HG03159 (cell line): ENCODE data around the gene WNT2B.

Experiments
- ATAC-seq: cut with Tn5 transposase; IDR thresholded peaks from one replicate; pipeline ENCODE4 v1.9.1; 2021; ENCODE audit warnings: mild to moderate bottlenecking, moderate library complexity; ENCODE audit not compliant: unreplicated experiment

WNT2B gene

DNA sequence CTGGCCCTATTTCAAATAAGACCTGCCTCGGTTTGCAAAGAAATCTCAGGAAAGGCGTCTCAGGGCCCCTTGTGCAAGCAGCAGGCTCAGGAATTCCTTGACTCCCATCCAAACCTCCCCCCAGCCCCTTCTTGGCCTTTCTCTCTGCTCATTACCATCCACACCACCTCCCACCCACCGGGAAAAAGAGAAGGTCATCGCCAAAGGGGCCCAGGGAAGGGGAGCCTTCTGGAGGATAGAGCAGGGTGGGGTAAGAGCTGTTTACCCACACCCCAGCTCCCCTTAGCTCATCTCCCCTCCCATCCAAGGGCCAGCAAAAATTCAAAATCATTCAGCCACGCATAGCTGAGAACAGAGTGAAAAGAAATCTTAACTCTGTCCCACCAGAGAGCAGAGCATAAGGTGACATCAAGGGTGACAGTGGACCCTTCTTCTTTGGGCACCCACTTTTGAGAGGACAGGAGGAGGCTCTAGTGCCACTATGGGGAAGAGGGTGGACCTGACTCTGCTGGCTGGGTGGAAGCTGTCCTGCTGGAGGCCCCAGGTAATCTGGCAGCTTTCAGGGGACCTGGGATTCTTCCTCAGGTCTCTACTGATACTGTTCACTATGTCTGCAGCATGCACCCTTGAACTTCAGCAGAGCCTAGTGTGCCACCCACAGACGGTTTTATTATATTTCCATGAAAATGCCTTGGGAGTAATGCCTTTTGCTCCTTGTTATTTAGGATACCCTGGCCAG lies 3.9 kb upstream of the WNT2B start:
- no peak for ATAC-seq

DNA sequence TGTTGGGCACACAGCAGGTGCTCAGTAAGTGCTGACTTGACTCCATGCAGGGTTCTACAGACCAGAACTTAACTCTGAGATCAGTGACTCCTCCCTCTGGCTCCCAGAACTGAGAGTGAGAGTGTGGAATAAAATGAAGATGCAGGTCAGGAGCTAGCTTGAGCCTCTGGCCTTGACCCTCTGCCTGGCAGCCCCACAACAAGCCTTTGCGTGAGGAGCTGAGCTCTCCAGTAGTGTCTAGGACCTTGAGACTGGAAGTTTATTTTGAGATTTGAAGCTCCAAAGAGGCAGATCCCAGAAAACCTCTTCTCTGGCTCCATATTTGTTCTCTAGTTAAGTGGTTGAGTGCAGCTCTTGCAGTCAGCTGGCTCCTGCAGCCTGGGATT lies 3.4 kb upstream of the WNT2B start:
- no peak for ATAC-seq

DNA sequence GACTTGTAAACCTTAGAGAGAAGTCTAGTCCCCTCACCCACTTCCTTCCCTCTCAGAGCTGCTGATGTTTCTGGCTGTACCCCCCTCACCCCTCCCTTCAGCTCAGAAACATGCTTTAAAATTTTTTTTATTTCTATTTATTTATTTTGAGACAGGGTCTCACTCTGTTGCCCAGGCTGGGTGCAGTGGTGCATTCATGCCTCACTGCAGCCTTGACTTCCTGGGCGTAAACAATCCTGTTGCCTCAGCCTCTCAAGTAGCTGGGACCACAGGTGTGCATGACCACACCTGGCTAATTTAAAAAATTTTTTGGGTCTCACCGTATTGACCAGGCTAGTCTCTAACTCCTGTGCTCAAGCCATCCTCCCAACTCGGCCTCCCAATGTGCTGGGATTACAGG lies 2.9 kb upstream of the WNT2B start:
- ATAC-seq = no peak

DNA sequence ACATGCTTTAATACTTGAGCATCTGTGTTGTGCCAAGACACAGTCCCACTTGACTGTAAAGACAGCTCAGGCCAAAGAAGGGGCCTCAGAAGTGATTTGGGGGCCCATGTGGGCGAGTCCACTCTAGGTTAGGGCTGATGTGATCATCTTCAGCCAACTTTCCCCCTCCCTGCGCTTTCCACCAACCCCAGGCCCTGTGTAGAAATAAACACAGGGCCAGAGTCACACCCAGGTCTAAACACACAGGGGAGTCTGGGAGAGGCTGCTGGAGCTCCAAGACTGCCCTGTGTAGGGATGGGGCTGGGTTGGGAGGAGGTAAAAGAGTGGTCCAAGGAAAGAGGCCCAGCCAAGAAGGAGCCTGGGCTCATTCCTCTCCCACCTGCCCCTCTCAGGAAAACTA lies 2.5 kb upstream of the WNT2B start:
- no peak for ATAC-seq

- no peak for ATAC-seq
These were observed 2.0 kb upstream of the WNT2B start for GRCh38 chr1:112506731-112507130.

DNA sequence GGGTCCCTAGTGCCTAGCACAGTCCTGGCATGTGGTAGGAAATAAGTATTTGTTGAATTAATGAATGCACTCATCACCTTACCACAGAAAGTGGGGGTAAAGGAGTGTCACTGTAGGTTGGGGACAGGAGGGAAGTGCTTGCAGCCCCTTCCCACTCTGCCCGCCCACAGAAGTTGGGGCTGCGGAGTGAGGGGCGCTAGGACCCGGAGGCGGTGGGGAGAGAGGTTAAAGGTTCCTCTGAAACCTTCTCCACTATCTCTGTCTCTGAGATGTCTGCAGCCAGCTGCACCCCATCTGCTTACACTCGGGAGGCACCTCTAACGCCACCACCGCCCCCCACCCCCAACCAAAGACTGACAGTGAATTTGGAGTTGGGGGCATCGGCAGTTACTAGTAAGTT lies 1.4 kb upstream of the WNT2B start:
- no peak for ATAC-seq

DNA sequence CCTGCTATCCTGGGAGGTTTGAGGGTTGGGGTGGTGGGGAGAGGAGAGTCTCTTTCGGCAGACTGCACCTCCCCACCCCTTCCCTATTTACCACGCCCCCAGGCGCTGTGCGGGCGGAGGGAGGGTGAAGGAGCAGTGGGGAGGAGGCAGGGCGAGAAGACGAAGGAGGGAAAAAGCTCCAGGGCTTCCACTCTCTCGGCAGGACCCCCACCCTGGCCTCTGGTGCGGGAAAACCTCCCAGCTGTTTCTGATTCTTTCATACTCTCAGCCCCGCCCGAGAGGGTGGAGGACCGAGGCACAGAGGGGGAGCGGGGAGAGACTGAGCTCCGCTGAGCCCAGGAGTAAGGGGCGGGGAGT lies 866 bp upstream of the WNT2B start:
- ATAC-seq = no peak

- no peak for ATAC-seq
These were observed 367 bp downstream of the WNT2B start for GRCh38 chr1:112509005-112509659.

DNA sequence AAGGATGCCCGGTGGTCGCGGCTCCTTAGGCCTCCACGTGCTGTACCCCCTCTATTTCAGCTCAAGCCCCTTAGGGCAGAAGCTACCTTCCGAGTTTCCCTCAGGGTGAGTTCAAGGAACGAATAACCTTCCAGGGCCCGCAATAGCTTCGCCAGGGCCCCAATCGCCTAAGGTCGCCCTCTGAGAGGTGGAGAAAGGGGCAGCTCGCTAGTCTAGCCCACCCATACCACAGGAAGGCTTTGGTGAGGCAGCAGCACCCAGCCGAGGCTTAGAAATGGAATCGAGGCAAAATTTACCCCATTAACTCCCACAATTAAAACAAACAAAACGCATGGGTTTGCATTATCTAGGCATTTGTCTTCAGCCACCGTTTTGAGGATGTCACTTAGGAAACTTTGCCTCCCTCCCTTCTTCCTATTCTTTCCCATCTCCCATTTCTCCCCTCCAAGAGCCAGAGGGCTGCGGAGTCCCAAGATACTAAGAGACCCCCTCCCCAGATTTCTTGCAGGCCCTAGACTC lies 954 bp downstream of the WNT2B start:
- ATAC-seq = no peak

DNA sequence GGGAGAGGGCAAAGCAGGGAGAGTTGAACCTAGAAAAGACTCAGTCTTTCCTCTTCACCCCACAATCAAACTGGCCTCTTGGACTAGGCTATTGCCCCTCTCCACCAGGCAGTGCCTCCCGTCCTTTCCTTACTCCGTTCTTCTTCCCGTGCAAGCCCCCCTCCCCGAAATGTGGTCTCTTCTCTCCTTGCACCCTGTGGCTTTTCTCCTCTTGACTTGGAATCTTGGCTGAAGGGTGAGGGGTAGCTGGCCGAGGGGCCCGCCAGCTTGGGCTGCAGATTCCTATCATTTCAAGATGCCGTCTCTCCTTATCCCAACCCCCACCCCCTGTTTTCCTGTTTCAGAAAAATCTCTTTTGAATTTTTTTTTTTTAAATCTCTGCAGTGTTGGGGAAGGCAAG lies 1.6 kb downstream of the WNT2B start:
- no peak for ATAC-seq

GRCh38 chr1:112511897-112512296 lies 3.1 kb downstream of the WNT2B start:
- ATAC-seq = no peak

- ATAC-seq = no peak
These were observed 4.5 kb downstream of the WNT2B start for GRCh38 chr1:112513112-112513870.

DNA sequence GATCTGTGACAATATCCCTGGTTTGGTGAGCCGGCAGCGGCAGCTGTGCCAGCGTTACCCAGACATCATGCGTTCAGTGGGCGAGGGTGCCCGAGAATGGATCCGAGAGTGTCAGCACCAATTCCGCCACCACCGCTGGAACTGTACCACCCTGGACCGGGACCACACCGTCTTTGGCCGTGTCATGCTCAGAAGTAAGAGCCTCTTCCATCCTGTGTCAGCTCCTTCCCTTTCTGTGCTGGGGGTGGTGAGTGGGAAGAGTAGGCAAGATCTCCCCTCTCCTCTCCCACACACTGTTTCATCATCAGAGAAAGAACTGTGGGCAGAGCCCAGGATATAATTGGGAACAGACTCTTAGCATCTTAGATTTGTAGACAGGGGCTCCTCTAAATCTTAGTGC lies 6.1 kb downstream of the WNT2B start:
- no peak for ATAC-seq

GRCh38 chr1:112515311-112516009 lies 6.7 kb downstream of the WNT2B start:
- ATAC-seq = no peak

GRCh38 chr1:112516141-112516540 lies 7.4 kb downstream of the WNT2B start:
- no peak for ATAC-seq

DNA sequence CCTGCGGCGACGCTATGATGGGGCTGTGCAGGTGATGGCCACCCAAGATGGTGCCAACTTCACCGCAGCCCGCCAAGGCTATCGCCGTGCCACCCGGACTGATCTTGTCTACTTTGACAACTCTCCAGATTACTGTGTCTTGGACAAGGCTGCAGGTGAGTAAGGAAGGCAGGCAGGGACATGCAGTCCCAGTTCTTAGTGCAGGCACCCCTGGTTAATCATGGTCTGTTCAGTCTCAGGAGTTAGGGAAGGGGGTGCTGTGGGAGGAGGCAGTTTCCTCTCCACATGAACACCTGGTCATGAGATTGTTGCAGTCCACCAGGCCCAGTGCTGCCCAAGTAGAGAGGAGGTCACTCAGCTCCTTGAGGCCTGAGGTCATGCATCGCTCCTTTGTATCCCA lies 8.5 kb downstream of the WNT2B start:
- ATAC-seq = no peak

DNA sequence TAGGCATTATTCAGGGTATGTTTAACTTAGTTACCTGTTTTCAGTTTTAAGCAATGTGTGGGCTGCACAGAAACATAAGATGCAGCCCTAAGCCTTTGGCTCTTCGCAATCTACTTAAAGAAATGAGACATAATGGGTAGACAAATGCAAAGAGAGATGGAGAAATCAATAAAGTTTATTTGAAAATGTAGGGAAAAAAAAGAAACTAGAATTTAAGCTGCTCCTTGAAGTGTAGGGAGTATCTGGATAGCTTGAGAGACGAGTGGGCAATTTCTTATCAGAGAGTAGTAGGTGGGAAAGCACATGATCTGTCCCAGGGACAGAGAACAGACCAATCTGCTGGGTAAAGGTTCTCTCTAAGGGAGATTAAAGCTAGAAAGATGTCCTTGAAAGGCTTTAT lies 8.9 kb downstream of the WNT2B start:
- no peak for ATAC-seq

GRCh38 chr1:112518186-112518585 lies 9.4 kb downstream of the WNT2B start:
- ATAC-seq = no peak

GRCh38 chr1:112520166-112520565 lies 11.4 kb downstream of the WNT2B start:
- no peak for ATAC-seq

DNA sequence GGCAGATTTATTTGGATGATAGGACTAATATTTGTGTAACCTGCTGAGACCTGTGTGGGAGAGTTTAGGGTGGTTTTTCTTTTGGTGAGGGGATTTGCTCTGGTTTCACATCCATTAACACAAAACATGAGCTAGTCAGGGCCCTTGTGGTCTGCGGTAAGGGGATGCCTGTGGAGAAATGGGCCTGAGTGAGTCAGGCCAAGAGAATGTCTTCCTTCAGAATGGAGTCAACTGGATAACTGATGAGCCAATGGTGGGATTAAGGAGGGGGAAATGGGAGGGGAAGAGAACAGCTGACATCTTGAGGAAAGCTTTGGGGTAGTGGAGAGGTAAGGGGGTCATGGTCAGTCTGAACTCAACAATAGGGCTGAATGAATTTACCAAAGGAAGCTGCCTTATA lies 13.9 kb downstream of the WNT2B start:
- ATAC-seq = no peak

DNA sequence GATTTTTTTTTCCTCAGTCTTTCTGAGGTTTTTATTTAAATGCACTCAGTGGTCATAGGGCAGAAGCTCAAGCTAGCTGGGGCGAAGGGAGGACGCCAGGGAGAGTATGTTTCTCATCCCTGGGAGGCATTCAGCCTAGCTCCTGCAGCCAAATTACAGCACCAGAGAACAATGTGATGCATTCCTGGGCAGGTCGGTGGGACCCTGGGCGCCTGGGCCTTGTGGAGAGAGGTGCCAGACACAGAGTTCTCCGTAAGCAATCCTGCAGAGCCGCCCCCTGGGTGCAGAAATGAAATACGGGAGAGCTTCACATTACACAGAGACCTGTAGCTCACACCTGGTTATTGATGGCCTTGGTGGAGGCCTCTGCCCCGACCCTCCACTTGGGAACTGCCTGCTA lies 15.5 kb downstream of the WNT2B start:
- no peak for ATAC-seq
